GM19455 (cell line): ENCODE results near the gene DIP2A.

Experiments
- ATAC-seq: cut with Tn5 transposase; IDR thresholded peaks from one replicate; pipeline ENCODE4 v1.9.1; 2021; ENCODE audit not compliant: unreplicated experiment

DIP2A gene

DNA sequence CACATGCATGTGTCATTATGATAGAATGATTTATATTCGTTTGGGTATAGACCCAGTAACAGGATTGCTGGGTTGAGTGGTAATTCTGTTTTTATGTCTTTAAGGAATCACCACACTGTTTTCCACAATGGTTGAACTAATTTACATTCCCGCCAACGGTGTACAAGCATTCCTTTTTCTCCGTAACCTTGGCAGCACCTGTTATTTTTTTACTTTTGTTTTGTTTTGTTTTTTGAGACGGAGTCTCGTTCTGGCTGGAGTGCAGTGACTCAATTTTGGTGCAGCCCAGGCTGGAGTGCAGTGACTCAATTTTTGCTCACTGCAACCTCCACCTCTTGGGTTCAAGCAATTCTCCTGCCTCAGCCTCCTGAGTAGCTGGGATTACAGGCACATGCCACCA, 154.7 kb downstream of the DIP2A start:
- ATAC-seq = no peak

DNA sequence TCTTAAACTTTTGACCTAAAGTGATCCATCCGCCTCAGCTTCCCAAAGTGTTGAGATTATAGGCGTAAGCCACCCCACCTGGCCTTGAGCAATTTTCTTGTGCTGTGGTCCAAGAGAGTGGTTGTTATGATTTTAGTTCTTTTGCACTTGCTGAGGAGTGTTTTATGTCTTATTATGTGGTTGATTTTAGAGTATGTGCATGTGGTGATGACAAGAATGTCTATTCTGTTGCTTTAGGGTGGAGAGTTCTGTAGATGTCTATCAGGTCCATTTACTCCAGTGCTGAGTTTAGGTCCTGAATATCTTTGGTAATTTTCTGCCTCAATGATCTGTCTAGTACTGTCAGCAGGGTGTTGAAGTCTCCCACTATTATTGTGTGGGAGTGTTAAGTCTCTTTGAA, 157.4 kb downstream of the DIP2A start:
- ATAC-seq = no peak

DNA sequence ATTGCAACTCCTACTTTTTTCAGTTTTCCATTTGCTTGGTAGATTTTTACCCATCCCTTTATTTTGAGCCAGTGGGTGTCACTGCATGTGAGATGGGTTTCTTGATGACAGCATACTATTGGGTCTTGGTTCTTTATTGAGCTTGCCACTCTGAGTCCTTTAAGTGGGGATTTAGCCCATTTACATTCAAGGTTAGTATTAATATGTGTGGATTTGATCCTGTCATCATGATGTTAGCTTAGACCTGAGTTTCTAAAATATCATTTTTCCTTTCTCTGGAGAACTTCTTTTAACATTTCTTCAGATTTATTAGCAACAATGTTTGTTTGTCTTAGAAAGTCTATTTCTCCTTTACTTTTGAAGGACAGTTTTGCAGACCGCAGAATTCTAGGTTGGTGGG, 158.0 kb downstream of the DIP2A start:
- no peak for ATAC-seq

DNA sequence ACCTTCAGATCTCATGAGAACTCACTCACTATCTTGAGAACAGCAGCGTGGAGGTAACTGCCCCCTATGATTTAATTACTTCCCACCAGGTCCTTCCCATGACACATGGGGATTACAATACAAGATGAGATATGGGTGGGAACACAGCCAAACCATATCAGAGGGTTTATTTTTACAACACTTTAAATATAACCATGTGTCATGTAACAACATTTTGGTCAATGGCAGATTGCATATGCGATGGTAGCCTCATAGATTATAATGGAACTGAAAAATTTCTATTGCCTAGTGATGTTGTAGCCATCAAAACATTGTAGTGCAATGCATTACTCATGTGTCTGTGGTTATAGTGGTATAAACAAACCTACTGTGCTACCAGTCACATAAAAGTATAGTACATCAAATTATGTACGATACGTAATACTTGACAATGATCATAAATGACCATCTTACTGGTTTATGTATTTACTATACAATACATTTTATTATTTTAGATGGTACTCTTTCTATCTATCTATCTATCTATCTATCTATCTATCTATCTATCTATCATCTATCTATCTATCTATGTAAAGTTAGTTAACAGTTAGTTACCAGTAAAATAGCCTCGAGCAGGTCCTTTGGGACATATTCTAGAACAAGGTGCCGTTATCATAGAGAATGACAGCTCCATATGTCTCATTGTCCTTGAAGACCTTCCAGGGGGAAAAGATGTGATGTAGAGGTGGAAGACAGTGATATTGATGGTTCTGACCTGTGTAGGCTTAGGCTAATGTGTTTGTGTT, 158.8 kb downstream of the DIP2A start:
- no peak for ATAC-seq

DNA sequence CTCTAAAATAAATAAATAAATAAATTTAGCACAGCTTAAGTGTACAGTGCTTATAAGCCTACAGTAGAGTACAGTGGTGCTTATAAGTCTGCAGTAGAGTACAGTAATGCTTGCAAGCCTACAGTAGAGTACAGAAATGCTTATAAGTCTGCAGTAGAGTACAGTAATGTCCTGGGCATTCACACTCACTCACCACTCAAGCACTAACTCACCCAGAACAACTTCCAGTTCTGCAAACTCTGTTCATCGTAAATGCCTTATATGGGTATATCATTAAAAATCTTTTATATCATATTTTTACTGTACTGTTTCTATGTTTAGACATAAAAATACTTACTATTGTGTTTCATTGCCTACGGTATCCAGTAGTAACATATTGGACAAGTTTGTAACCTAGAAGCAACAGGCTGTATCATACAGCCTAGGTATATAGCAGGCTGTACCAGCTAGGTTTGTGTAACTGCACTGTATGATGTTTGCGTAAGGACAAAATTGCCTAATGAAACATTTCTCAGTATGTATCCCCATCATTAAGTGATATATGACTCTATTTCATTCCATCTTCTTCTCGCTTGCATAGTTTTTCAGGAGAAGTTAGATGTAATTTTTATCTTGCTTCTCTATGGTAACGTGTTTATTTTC, 160.2 kb downstream of the DIP2A start:
- no peak for ATAC-seq
